GM21367 (cell line): ENCODE measurements around the gene GPD1.
"Not testable (repeated sequence)": the region's sequence is repeated elsewhere in the genome, so short reads cannot be mapped to it uniquely, and the experiment has no call there.

Source experiments
- ATAC-seq: cut with Tn5 transposase; IDR thresholded peaks from one replicate; pipeline ENCODE4 v1.9.1; 2021; ENCODE audit not compliant: unreplicated experiment

Gene GPD1

GRCh38 chr12:50073206-50073605 lies 30.6 kb upstream of the GPD1 start:
- ATAC-seq: no peak

GRCh38 chr12:50073712-50074111 lies 30.1 kb upstream of the GPD1 start:
- no peak for ATAC-seq

GRCh38 chr12:50074936-50075807 lies 28.6 kb upstream of the GPD1 start:
- peak; percentile 75 for ATAC-seq

- no peak for ATAC-seq
Measured at GRCh38 chr12:50075808-50076170, 28.0 kb upstream of the GPD1 start.

- no peak for ATAC-seq
Measured at GRCh38 chr12:50077099-50077498, 26.7 kb upstream of the GPD1 start.

GRCh38 chr12:50078281-50078680 lies 25.5 kb upstream of the GPD1 start:
- ATAC-seq: no peak

- no peak for ATAC-seq
Measured at GRCh38 chr12:50079771-50080170, 24.0 kb upstream of the GPD1 start.

- ATAC-seq: no peak
Measured at GRCh38 chr12:50081096-50081808, 22.6 kb upstream of the GPD1 start.

GRCh38 chr12:50082644-50083043 lies 21.2 kb upstream of the GPD1 start:
- ATAC-seq: no peak

GRCh38 chr12:50083301-50083700 lies 20.5 kb upstream of the GPD1 start:
- no peak for ATAC-seq

- ATAC-seq: not testable (repeated sequence)
Measured at GRCh38 chr12:50084409-50084774, 19.4 kb upstream of the GPD1 start.

GRCh38 chr12:50084775-50085614 lies 18.8 kb upstream of the GPD1 start, which contains the start of gene SMARCD1:
Gene SMARCD1, plus strand, starts transcription at chr12:50085342. Its CDS starts 28 bp downstream, at chr12:50085370.
- ATAC-seq: peak; percentile 75

- ATAC-seq: peak; percentile 4
Measured at GRCh38 chr12:50085615-50086072, 18.2 kb upstream of the GPD1 start.

GRCh38 chr12:50086148-50086547 lies 17.7 kb upstream of the GPD1 start:
- ATAC-seq: no peak

GRCh38 chr12:50087151-50087550 lies 16.7 kb upstream of the GPD1 start:
- no peak for ATAC-seq

- no peak for ATAC-seq
Measured at GRCh38 chr12:50087995-50088394, 15.8 kb upstream of the GPD1 start.

- ATAC-seq: no peak
Measured at GRCh38 chr12:50088577-50089335, 15.1 kb upstream of the GPD1 start.

- no peak for ATAC-seq
Measured at GRCh38 chr12:50089730-50090129, 14.1 kb upstream of the GPD1 start.

GRCh38 chr12:50090391-50090790 lies 13.4 kb upstream of the GPD1 start:
- ATAC-seq: no peak

GRCh38 chr12:50097952-50098351 lies 5.9 kb upstream of the GPD1 start:
- ATAC-seq: no peak
